ENCODE results near the gene KLHL12. TPM values are rescaled to one million over a fixed set of nuclear protein-coding genes. Genes with fewer than 3 reads are reported as not detected.

Gene KLHL12
- polyA plus RNA-seq, 1 donor (not counting 4 experiments of a cell fraction or from before 2014, with no cell fraction given) = 32.3 TPM

DNA sequence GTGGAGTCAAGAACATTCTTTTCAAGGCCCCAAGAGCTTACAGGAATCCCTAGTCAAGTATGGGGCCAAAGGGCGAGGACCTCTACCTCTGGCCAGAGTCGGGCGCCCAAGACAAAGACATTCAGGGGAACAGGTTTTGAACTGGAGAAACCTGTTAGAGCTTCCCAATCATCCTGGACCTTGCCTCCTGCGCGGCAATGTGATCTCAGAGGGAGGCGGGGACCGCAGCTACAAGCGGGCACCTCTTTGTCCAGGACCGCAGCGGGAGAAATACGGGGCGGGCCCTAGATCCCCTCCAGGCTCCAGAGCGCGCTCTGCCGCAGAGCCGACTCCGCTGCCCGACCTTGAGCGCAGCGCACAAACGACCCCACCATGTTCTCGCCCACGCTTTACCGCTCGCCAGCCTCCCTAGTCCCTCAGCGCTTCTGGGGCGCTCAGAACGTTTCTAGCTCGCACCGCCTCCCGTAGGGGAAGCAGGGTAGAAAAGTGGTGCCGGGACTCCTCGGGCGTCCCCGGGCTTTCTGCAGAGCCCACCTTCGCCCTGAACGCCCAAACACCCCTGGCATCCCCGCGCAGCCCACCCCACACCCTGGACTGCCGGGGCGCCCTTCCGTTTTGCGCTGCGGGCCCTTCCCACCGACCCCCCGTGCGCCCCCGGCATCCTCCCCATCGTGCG, 66.2 kb downstream of the KLHL12 start:
- Histone ChIP-seq H3K4me1 (ENCODE audit: control insufficient read depth, extremely low read depth, insufficient read depth, low read length) (no peaks in the 10 kb centered on the region), H3K4me3 (ENCODE audit: control insufficient read depth in 2 of 3, extremely low read depth in 1 of 3, insufficient read depth in 2 of 3, low read depth in 1 of 3, low read length in 3 of 3) (peak overlapping the region; percentile 46 to 72 (median 71)), H3K9ac (ENCODE audit: control insufficient read depth, extremely low read depth, insufficient read depth, low read length) (peak overlapping the region; percentile 6), H2AFZ (ENCODE audit: control insufficient read depth, low read length) (peak overlapping the region; percentile 58), H3K27ac (ENCODE audit: control insufficient read depth, insufficient read depth, low read length) (no peak overlapping the region), H3K4me2 (ENCODE audit: control insufficient read depth, extremely low read depth, insufficient read depth, low read depth, low read length) (peak overlapping the region; percentile 81), H4K20me1 (ENCODE audit: control insufficient read depth, extremely low read depth, insufficient read depth, low read length) (no peaks in the 10 kb centered on the region), H3K9me1 (ENCODE audit: control insufficient read depth, extremely low read depth, insufficient read depth, low read length) (no peaks in the 10 kb centered on the region), H3K9me3 (ENCODE audit: control insufficient read depth, low read depth, low read length) (no peaks in the 10 kb centered on the region), H3K27me3 (ENCODE audit: control insufficient read depth, extremely low read depth, insufficient read depth, low read length) (peaks cover 25% of the 10 kb centered on the region), H3K36me3 (ENCODE audit: control insufficient read depth in 2 of 2, extremely low read depth in 1 of 2, insufficient read depth in 2 of 2, low read length in 2 of 2) (no peaks in the 10 kb centered on the region), H3K79me2 (ENCODE audit: control insufficient read depth, insufficient read depth, low read length) (no peaks in the 10 kb centered on the region)
- dilution Hi-C loops (cut with MboI; ENCODE audit: extremely low pct_ligation_motif_present, low sequenced_read_pairs) = no loop called here
- DNase-seq (ENCODE audit: low read depth, low spot score) = no peak
- FAIRE-seq = no peak
- TF ChIP-seq, protein P1, sequence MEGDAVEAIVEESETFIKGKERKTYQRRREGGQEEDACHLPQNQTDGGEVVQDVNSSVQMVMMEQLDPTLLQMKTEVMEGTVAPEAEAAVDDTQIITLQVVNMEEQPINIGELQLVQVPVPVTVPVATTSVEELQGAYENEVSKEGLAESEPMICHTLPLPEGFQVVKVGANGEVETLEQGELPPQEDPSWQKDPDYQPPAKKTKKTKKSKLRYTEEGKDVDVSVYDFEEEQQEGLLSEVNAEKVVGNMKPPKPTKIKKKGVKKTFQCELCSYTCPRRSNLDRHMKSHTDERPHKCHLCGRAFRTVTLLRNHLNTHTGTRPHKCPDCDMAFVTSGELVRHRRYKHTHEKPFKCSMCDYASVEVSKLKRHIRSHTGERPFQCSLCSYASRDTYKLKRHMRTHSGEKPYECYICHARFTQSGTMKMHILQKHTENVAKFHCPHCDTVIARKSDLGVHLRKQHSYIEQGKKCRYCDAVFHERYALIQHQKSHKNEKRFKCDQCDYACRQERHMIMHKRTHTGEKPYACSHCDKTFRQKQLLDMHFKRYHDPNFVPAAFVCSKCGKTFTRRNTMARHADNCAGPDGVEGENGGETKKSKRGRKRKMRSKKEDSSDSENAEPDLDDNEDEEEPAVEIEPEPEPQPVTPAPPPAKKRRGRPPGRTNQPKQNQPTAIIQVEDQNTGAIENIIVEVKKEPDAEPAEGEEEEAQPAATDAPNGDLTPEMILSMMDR (optimal IDR thresholded peaks at IDR 0.05 in 1 of 3, IDR thresholded peaks at IDR 0.05 in 1 of 3, conservative IDR thresholded peaks at IDR 0.05 in 1 of 3; ENCODE audit: extremely low read depth in 1 of 3, insufficient read depth in 2 of 3, low read length in 3 of 3) = no peak
- peak; percentile 24 for TF ChIP-seq EZH2 (IDR thresholded peaks at IDR 0.05; ENCODE audit: low read length)

DNA sequence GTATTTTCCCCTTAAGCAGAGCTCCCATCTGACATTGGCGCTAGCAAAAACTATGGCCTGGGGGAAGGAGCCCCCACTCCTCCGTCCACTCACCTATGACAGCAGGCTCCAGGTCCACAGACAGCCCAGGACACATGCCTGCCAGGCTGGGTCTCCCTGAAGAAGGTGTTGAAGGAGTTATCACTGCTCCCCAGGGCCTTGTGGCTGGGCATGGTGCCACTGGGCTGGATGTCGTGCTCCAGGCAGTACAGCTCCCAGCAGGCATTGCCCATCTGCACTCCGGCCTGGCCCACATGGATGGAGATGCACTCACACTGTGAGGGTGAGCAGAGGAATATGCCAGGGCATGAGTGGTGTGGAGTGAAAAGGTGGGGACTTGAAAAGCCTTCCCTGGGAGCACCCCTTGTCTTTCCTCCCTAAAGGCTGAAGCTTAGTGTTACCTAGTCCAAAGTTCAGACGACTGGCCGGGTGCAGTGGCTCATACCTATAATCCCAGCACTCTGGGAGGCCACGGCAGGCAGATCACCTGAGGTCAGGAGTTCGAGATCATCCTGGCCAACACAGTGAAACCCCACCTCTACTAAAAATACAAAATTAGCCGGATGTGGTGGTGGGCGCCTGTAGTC, 68.1 kb downstream of the KLHL12 start:
- no peaks in the 10 kb centered on the region for H3K36me3 ChIP-seq (ENCODE audit: control insufficient read depth in 2 of 2, extremely low read depth in 1 of 2, insufficient read depth in 2 of 2, low read length in 2 of 2)
- H2AFZ ChIP-seq (ENCODE audit: control insufficient read depth, low read length) = no peak overlapping the region
- no peaks in the 10 kb centered on the region for H3K4me1 ChIP-seq (ENCODE audit: control insufficient read depth, extremely low read depth, insufficient read depth, low read length)
- no peaks in the 10 kb centered on the region for H4K20me1 ChIP-seq (ENCODE audit: control insufficient read depth, extremely low read depth, insufficient read depth, low read length)
- dilution Hi-C loops (cut with MboI; ENCODE audit: extremely low pct_ligation_motif_present, low sequenced_read_pairs) = loop anchor here (5.0 kb wide), 1 partner anchor 57 kb away; no protein-coding TSS in a partner anchor
- H3K27me3 ChIP-seq (ENCODE audit: control insufficient read depth, extremely low read depth, insufficient read depth, low read length) = peaks cover 25% of the 10 kb centered on the region
- no peak for FAIRE-seq
- H3K9ac ChIP-seq (ENCODE audit: control insufficient read depth, extremely low read depth, insufficient read depth, low read length) = no peak overlapping the region
- no peaks in the 10 kb centered on the region for H3K9me1 ChIP-seq (ENCODE audit: control insufficient read depth, extremely low read depth, insufficient read depth, low read length)
- H3K79me2 ChIP-seq (ENCODE audit: control insufficient read depth, insufficient read depth, low read length) = no peaks in the 10 kb centered on the region
- no peak for DNase-seq (ENCODE audit: low read depth, low spot score)
- TF ChIP-seq EZH2 (IDR thresholded peaks at IDR 0.05; ENCODE audit: low read length) = no peak
- TF ChIP-seq, protein P1 (optimal IDR thresholded peaks at IDR 0.05 in 1 of 3, IDR thresholded peaks at IDR 0.05 in 1 of 3, conservative IDR thresholded peaks at IDR 0.05 in 1 of 3; ENCODE audit: extremely low read depth in 1 of 3, insufficient read depth in 2 of 3, low read length in 3 of 3) = no peak
- no peak overlapping the region for H3K4me2 ChIP-seq (ENCODE audit: control insufficient read depth, extremely low read depth, insufficient read depth, low read depth, low read length)
- no peaks in the 10 kb centered on the region for H3K9me3 ChIP-seq (ENCODE audit: control insufficient read depth, low read depth, low read length)
- H3K27ac ChIP-seq (ENCODE audit: control insufficient read depth, insufficient read depth, low read length) = no peak overlapping the region
- H3K4me3 ChIP-seq (ENCODE audit: control insufficient read depth in 2 of 3, extremely low read depth in 1 of 3, insufficient read depth in 2 of 3, low read depth in 1 of 3, low read length in 3 of 3) = no peak overlapping the region
